ENCODE results near the gene RAN.
A peak's percentile ranks its signal among the peaks of the same experiment; 100 is the strongest.
"Not testable (repeated sequence)": the region's sequence is repeated elsewhere in the genome, so short reads cannot be mapped to it uniquely, and the experiment has no call there.

The RAN gene

DNA sequence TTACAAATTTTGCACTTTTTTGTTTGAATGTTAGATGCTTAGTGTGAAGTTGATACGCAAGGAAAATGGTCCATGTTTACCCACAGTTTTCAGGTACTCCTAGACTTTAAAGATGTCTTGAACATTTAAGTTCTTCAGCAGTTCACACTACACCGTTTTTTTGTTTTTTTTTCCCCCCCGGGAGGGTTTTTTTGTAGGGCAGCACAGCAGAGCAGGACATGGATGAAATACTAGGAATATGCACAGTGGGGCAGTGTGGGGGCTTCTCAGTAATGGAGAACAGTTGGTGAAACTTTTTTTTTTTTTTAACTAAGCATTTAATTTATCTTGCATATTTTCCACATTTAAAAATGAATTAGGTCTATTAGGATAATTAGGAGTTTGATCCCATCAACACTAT lies 4.9 kb downstream of the RAN start:
- no peak for FAIRE-seq
- no peak for DNase-seq (ENCODE audit: insufficient read length, low spot score)

DNA sequence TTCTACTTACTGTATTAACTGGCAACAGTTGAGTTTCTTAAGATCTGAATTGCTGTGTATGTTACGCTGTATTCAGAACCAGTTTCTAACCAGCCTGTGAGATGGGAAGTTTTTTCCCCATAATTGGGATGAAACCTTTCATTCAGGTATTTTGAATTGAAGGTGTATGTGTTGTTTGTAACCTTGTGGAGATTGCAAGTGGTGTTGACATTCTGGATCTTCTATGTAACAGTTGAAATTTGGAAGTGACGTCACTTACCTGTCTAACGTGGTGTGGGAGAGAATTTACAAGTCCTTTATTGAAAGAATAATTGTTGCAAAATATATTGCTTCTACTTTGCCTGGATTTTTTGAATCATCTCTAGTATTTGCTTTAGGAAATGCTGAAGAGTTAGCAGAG lies 5.5 kb downstream of the RAN start:
- DNase-seq (ENCODE audit: insufficient read length, low spot score) (no peak), FAIRE-seq (no peak)

DNA sequence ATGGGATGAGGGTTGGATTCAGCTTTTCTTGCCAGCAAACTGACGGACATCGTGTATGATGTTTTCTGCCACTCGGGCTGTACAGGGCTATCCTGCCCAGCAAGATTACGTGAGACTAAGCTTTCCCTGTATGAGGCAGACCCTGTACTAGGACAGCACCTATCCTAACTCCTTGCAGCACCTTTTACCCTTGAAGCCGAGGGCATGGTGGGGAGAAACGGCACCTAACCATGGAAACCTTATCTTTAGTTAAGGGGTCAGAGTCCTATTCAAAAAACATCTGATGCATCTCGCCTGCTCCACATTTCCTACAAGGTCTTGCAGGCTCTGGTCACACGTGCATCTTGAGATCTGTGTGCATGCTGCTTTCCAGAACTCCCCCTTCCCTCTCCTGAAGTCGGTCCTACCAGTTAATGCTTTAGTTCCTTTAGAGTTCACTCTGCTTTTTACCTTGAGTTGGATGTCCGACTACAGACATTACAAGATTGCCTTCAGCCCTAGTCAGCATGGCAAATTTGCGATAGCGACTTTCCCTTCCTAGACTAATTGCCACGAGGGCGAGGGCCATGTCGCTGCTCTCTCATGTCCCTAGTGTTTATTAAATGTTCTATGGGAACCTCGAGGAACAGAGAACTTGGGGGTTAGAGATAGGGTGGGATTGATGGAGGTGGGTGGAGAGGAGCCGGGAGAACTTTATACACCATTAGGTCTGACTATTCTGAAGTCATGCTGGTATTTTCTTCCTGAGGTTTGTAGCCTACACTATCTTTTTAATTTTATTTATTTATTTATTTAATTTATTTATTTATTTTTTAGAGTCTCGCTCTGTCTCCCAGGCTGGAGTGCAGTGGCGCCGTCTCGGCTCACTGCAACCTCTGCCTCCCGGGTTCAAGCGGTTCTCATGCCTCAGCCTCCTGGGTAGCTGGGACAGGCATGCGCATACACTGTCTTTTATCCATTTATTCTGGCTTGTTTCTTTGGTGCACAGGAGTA lies 6.6 kb downstream of the RAN start:
- DNase-seq (ENCODE audit: insufficient read length, low spot score) (no peak), FAIRE-seq (no peak)

DNA sequence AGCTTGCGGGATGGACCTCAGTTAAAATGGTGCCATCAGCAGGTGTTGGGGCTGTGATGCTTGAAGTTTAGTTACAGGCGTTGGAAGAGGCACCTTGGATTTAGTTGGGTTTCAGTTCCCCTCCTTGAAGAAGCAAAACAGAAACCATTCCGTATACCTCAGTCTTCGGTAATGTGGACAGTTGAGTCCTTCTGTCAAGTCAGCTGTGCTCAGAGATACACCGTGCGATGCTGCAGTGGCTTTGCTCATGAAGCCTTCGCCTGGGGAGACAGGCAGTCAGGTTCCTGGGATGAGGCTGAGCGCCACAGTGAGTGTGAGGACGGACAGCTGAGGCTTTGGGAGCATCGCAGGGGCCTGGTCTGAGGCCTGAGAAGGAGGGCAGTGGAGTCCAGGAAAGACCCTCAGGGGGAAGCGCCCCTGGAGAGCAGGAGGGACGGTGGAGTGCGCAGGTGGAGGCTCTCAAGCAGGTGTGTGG lies 7.4 kb downstream of the RAN start:
- FAIRE-seq (peak; percentile 82), DNase-seq (ENCODE audit: insufficient read length, low spot score) (peak; percentile 59)

DNA sequence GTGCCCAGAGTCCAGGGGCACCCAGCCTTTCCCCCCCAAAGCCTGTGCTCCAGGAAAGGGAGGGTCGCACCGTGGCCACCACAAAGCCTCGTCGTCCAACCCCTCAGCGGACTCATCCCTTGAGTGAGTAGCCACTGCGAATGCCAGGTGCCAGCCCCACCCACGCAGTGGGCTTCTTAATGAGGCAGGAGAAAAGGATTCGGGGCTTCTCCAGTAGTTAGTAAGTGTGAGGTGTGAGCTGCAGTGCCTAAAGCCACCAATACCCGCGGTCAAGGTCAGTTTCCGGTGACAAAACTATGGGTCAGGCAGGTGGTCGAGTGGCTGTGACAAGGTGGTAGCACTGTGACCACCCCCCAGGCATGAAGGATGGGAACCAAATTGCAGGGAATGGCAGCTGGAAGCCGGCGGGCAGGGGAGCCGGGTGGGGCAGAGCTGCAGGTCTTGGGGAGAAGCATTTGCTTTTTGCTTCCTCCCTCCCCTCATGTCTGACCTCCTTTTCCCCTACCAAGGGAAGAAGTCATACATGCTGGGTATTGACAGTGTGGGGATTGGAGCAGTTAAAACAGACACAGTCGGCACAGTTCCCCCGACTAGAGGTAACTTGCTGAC lies 8.0 kb downstream of the RAN start:
- DNase-seq (ENCODE audit: insufficient read length, low spot score) (no peak), FAIRE-seq (peak; percentile 8)

DNA sequence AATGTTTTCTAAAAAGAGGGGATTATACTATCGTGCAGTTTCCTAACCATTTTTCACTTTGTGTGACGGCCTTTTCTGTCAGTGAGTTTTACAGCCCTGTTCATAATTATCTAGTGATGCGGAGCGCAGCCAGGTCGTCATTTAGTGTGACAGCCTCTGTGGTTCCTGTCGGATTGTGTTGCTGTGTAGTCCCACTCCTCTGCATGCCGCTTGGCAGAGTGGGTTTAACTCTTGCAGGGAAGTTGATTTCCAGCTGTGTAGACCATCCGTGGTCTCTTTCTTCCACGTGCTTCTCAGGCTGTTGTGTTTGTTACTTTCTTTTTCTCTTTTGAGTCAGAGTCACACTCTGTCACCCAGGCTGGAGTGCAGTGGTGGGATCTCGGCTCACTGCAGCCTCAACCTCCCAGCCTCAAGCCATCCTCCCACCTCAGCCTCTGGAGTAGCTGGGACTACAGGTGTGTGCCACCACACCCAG lies 8.6 kb downstream of the RAN start:
- FAIRE-seq (peak; percentile 49), DNase-seq (ENCODE audit: insufficient read length, low spot score) (no peak)

DNA sequence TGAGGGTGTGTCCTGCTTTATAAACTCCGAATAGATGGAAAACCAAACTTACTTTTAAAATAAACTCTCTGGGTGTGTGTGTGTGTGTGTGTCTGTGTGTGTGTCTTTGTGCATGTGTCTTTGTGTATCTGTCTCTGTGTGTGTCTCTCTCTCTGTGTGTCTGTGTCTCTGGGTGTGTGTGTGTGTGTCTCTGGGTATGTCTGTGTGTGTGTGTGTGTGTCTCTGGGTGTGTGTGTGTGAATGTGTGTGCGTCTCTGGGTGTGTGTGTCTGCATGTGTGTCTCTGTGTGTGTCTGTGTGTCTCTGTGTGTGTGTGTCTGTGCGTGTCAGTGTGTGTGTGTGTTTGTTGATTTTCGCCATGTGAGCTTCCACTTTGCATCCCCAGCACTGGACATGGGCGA lies 9.2 kb downstream of the RAN start:
- DNase-seq (ENCODE audit: insufficient read length, low spot score) (no peak), FAIRE-seq (no peak)

DNA sequence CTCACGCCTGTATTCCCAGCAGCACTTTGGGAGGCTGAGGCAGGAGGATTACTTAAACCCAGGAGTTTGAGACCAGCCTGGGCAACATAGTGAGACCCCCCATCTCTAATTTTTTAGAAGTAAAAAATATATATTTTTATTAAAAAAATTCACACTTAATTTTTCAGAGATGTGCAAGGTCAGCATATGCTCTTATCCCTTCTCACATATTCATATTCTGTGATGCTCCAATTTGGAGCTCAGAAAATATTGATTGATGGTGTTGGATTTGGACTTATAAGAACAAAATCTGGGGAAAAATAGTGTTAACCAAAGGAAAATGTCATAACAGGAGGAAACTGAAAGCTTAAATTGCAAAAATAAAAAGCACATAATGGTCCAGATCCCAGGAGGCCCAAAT lies 9.7 kb downstream of the RAN start:
- no peak for FAIRE-seq
- DNase-seq (ENCODE audit: insufficient read length, low spot score) = no peak

DNA sequence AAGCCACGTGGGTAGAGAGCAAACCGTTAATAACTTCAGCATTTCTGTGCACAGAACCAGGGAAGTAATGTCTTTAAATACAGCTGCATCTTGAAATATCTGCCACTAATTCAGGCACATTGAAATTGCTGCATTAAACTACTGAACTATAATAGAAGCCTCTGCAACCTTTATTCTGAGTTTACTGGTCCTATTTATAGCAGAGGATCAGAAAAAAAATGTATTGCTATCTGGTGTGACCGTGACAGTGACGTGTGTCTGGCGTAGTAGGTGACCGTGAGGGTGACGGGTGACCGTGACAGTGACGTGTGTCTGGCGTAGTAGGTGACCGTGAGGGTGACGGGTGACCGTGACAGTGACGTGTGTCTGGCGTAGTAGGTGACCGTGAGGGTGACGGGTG lies 15.3 kb downstream of the RAN start:
- DNase-seq (ENCODE audit: insufficient read length, low spot score); FAIRE-seq: not testable (repeated sequence)

DNA sequence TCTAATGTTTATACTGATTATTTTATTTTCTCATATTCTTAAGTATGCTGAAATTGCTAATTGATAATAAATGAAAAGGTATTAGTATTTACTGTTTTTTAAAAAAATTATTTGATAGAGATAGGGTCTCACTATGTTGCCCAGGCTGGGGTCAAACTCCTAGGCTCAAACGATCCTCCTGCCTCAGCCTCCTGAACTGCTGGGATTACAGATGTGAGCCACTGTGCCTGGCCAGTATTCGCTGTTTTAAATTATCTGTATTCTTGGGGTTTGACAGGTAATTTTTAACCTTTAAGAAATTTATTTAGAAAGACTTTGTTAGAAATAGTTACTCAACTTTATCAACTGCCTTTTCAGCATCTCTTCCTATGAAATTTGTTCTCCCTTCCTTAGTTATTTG lies 32.2 kb downstream of the RAN start:
- DNase-seq (ENCODE audit: insufficient read length, low spot score) (no peak), FAIRE-seq (no peak)

DNA sequence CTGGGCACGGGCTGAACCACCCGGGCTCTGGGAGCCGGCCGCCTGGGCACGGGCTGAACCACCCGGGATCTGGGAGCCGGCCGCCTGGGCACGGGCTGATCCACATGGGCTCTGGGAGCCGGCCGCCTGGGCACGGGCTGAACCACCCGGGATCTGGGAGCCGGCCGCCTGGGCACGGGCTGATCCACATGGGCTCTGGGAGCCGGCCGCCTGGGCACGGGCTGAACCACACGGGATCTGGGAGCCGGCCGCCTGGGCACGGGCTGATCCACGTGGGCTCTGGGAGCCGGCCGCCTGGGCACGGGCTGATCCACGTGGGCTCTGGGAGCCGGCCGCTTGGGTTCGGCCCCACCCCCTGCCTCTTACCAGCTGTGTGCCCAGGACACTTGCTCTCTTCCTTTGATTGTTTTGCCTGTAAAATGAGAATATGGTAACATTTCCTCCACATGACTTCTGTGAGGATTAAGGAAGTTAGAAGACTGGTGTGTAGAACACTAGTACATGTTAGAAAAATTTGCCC lies 33.1 kb downstream of the RAN start:
- FAIRE-seq; DNase-seq (ENCODE audit: insufficient read length, low spot score): not testable (repeated sequence)

DNA sequence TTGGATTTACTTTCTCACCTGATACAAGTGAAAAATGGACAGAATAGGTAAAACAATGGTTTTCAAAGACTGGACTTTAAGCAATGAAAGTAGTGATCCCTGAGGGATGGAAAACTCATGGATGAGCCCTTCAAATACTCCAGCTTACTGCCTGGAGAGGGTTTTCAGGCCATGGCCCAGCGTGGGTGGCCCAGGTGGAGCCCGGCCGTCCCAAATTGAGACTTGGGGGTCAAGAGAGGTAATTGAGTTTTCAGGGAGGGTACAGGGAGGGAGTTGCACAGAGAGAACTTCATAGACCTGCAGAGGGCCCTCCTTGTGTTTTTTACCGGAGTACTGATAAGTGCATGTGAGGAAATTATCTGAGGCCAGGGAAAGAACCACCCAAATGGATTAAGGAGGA lies 37.2 kb downstream of the RAN start:
- no peak for FAIRE-seq

DNA sequence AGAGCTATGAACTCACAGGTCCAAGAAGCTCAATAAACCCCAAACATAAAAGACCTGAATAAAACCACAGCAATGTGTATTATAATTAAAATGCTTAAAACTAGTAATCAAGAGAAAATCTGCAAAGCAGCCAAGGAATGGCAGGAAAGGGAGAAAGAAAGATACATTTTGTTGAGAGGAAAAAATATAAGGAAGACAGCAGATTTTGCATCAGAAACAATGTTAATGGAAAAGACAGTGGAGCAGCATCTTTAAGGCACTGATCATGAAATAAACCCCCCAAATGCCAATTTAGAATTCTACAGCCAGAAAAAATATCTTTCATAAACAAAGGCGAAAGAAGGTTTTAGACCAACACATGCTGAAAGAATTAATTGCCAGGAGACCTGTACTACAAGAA lies 39.3 kb downstream of the RAN start:
- FAIRE-seq (no peak), DNase-seq (ENCODE audit: insufficient read length, low spot score) (no peak)

More for the DNA sequence above, 37.2 kb downstream of the RAN start:
- DNase-seq (ENCODE audit: insufficient read length, low spot score) = no peak

DNA sequence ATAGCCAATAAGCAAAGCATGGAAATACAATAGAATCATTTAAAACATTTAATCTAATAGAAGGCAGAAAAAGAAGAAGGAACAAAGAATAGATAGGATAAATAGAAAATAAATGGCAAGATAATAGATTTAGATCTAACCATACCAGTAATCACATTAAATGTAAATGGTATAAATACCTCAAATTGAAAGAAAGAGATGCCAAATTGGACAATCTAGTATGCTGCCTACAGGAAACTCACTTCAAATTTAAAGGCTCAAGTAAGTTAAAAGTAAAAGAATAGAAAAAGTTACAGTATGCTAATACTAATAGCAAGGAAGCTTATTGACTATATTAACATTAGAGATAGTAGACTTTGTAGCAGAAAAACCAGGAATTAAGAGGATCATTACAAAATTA lies 40.1 kb downstream of the RAN start:
- FAIRE-seq = no peak
- DNase-seq (ENCODE audit: insufficient read length, low spot score) = no peak

DNA sequence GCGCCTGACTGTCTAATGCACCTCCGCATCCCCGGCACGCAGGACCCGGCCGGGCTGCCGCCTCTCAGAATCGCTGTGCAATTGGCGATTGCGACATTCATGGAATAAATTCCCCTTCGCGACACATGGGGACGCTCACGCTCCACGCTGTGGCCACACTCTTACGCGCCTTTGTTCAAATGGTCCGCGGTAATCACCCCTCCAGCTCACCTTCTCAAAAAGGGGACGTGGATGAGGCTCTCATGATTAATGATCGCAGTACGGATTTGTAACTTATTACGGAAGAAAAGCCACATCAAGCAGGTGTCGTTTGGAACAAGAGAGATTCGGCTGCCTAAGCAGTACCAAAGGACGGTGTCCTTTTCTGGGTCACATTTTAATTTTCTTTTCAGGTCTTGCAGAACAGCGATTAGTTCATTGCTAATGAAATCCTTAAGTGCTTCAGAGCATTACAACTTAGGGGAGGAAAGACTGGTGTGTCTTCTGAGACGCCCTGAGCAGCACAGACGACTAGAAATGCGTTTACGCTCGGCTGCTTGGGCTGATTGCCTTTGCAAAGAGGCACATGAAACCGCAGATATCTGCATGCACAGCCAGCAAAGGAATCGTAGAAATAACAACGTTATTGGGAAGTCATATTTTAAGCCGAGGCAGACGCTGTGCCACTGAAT lies 44.5 kb downstream of the RAN start:
- DNase-seq (ENCODE audit: insufficient read length, low spot score) (peak; percentile 48), FAIRE-seq (no peak)

DNA sequence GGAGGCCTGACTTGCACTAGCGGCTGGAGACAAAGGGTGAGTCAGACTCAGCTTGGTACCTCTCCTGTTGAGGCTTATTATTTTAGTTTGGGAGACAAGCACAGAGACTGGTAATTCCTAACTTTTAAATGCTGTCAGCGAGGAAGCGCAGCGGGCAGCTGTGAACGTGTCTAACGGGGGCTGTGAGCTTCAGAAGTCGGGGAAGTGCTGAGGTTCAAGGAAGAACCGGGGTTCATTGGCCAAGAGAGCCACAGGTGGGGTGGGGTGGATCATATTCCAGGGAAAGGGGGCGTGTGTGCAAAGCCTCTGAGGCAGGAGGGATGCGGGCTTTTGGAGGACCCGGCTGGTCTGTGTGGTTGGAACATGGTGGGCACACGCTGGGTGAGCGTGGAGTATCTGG lies 45.7 kb downstream of the RAN start:
- FAIRE-seq = no peak
- DNase-seq (ENCODE audit: insufficient read length, low spot score) = no peak

DNA sequence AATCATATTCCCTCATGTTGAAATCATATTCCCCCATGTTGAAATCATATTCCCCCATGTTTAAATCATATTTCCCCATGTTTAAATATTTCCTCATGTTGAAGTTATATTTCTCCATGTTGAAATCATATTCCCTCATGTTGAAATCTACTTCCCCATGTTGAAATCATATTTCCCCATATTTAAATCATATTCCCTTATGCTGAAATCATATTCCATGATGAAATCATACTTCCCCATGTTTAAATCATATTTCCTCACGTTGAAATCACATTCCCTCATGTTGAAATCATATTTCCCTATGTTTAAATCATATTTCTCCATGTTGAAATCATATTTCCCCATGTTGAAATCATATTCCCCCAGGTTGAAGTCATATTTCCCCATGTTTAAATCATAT lies 47.2 kb downstream of the RAN start:
- DNase-seq (ENCODE audit: insufficient read length, low spot score) (no peak), FAIRE-seq (no peak)

DNA sequence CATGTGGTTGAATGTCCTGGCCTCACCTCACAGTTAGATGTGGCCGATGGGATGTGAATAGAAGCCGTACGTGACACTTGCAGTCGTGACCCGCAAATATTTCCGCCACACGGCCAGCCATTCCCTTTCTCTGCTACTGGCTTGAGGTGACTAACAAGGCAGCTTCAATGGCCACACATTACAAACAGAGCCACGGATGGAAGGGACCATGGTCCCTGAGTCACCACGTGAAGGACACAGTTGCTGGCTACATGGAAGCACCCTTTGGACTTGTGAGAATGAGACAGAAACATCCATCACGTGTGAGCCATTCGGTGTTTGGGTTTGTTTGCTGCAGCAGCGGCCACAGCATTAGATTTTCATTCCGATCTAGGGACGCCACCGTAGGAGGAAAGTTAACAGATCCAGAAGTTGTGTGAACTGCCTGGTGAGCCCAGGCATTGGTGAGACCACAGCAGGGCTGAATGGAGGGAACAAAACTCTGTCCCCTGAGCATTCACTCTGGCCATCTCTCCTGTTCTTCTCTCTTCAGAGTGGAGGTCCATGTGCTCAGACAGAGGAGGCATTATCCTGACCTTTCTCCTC lies 48.3 kb downstream of the RAN start:
- no peak for FAIRE-seq
- no peak for DNase-seq (ENCODE audit: insufficient read length, low spot score)

DNA sequence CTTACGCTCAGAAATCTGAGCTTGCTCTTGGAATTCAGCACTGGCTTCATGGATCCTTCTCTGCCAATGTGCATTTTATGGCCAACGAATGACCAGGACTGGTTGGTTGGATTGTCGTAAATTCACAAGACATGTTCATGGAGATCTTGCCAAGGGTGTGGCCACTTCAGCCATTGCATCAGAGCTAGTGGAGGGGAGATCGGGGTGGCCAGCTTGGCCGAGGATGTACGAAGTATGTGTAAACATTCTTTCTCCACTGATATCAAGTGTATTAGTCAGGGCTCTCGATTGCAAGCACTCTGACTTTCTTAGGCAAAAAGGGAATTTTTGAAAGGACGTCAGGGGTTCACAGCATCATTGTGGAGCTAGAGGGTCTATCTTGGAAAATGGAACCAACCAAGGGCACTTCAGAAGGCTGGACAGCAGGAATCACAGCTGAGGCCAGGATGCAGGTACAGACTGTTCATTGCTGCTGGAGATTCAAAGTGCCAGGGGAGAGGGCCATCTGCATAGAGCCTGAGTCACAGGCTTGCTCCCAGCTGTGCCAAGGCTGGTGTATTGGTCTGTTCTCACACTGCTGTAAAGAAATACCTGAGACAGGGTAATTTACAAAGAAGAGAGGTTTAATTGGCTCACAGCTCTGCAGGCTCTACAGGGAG lies 49.0 kb downstream of the RAN start:
- FAIRE-seq (no peak), DNase-seq (ENCODE audit: insufficient read length, low spot score) (no peak)

DNA sequence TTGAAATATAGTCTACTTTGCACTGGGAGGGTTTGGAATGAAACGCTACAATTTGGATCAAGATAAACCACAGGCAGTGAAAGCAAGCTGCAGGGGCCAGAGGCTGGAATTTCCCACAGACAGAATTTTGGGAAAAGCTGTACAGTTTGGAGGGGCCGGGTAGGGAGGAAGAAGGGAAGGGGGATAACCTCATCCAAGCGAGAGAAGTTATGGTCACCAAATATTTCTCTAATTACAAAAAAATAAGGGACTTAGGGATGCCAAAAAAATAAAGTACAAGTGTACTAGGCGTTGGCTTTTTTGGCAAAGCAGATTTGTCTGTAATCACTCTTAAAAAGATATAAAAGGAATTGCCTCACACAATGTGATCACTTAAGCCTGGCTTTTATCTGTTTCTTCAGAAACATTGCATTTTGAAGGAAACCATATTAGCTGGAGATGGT lies 50.7 kb downstream of the RAN start:
- FAIRE-seq = no peak
- DNase-seq (ENCODE audit: insufficient read length, low spot score) = no peak

All from GM19239 (cell line).